Epithelial cell of proximal tubule (primary cell): ENCODE data around the gene FAM98B. TPM values are rescaled to one million over a fixed set of nuclear protein-coding genes. Genes with fewer than 3 reads are reported as not detected.

Source experiments
- DNase-seq: peaks from one replicate; pipeline ENCODE4 v3.0.0-alpha.2; 2011; ENCODE audit warnings: low read depth
- H3K4me3 ChIP-seq: 2 replicates; pipeline ENCODE4 v1.5.1; 2011; ENCODE audit warnings: low read depth, mild to moderate bottlenecking, low read length
- CTCF ChIP-seq: conservative IDR thresholded peaks from 2 replicates; pipeline ENCODE4 v1.5.1; 2012; ENCODE audit warnings: low read depth, mild to moderate bottlenecking, low read length
- total RNA-seq: library from RNA; depleted of rRNA; stranded (reverse); fragments of >200 nt; gene quantifications from 2 replicates; pipeline ENCODE4 v1.2.3, GENCODE V29; 2015

Gene FAM98B
- total RNA-seq: 7.3 and 7.8 TPM in 2 replicates

- H3K4me3 ChIP-seq: peak within 1 kb of the TSS; percentile 81
- peak; percentile 15 for TF ChIP-seq CTCF
- DNase-seq: peak; percentile 32
Observed at GRCh38 chr15:38453971-38454695, at the start of gene FAM98B. Gene FAM98B (plus strand): TSS chr15:38454127. CDS start chr15:38454162, 35 bp downstream.

- no peak for DNase-seq
- no peak overlapping the region for H3K4me3 ChIP-seq
- no peak for TF ChIP-seq CTCF
Observed at GRCh38 chr15:38406436-38406835, 47.5 kb upstream of the FAM98B start.

- H3K4me3 ChIP-seq: no peak overlapping the region
- no peak for DNase-seq
- no peak for TF ChIP-seq CTCF
Observed at GRCh38 chr15:38408576-38408975, 45.4 kb upstream of the FAM98B start.

GRCh38 chr15:38411902-38412301, 42.0 kb upstream of the FAM98B start:
- TF ChIP-seq CTCF: no peak
- H3K4me3 ChIP-seq: no peak overlapping the region
- DNase-seq: no peak

GRCh38 chr15:38412466-38412865, 41.5 kb upstream of the FAM98B start:
- TF ChIP-seq CTCF: no peak
- no peak overlapping the region for H3K4me3 ChIP-seq
- no peak for DNase-seq

GRCh38 chr15:38414357-38414756, 39.6 kb upstream of the FAM98B start:
- TF ChIP-seq CTCF: peak; percentile 89
- H3K4me3 ChIP-seq: no peak overlapping the region
- no peak for DNase-seq
